Astrocyte (in vitro differentiated cells and primary cell): ENCODE measurements around the gene BORA.

ENCODE experiments used
- CTCF ChIP-seq: IDR thresholded peaks from 2 replicates; pipeline ENCODE4 v1.5.1; 2011; ENCODE audit warnings: low read depth, mild to moderate bottlenecking, inconsistent platforms, low read length, moderate library complexity; ENCODE audit not compliant: insufficient read depth
- EZH2 ChIP-seq: IDR thresholded peaks from 2 replicates; pipeline ENCODE4 v1.6.1; 2012; ENCODE audit warnings: mild to moderate bottlenecking, low read length, inconsistent platforms; ENCODE audit not compliant: insufficient read depth

- no peak for TF ChIP-seq CTCF
- no peak for TF ChIP-seq EZH2
Measured at GRCh38 chr13:72678312-72678711, 49.4 kb upstream of the BORA start.
